OCI-LY7 (cell line): ENCODE measurements around the gene SPSB3. TPM values are rescaled to one million over a fixed set of nuclear protein-coding genes. Genes with fewer than 3 reads are reported as not detected.

Experiments
- BruUV-seq: library from RNA; stranded (reverse); fragments of 400-500 nt; replicated peaks from 2 replicates; lab custom pipeline; 2021; lab: Mats Ljungman, UMichigan
- CTCF ChIA-PET: fragments of 300-600 bp; sonication (Branson Sonifier 250); formaldehyde crosslinking; loops from one replicate; lab custom pipeline; 2022; ENCODE audit warnings: antibody characterized with exemption; ENCODE audit not compliant: unreplicated experiment; lab: Charles Lee
- POLR2A ChIA-PET: fragments of 300-600 bp; sonication (Branson Sonifier 250); formaldehyde crosslinking; loops from one replicate; lab custom pipeline; 2022; ENCODE audit warnings: antibody characterized with exemption; lab: Charles Lee
- DNase-seq: peaks from one replicate; pipeline ENCODE4 v3.0.0-alpha.2; 2015; ENCODE audit warnings: low spot score
- H2AFZ ChIP-seq: fragments of 200-600 bp; sonication (generic), shearing (Covaris generic); 2 replicates; pipeline ENCODE4 v1.6.1; 2014; ENCODE audit warnings: mild to moderate bottlenecking, antibody characterized with exemption, low read length, moderate library complexity
- H3K27ac ChIP-seq: fragments of 200-600 bp; sonication (generic); 2 replicates; pipeline ENCODE4 v1.5.1; 2014; ENCODE audit warnings: mixed run types, low read depth, mild to moderate bottlenecking, moderate library complexity, low read length, inconsistent platforms; ENCODE audit not compliant: poor library complexity, severe bottlenecking
- H3K36me3 ChIP-seq: fragments of 200-600 bp; sonication (generic); 2 replicates; pipeline ENCODE4 v1.6.1; 2014; ENCODE audit warnings: mild to moderate bottlenecking, antibody characterized with exemption, low read length, moderate library complexity, mixed read lengths; ENCODE audit not compliant: insufficient read depth
- H3K4me1 ChIP-seq: fragments of 200-600 bp; sonication (generic); 2 replicates; pipeline ENCODE4 v1.5.1; 2014; ENCODE audit warnings: mild to moderate bottlenecking, low read length; ENCODE audit not compliant: insufficient read depth, poor library complexity, severe bottlenecking
- H3K4me2 ChIP-seq: fragments of 200-600 bp; sonication (generic); 2 replicates; pipeline ENCODE4 v1.6.1; 2014; ENCODE audit warnings: mild to moderate bottlenecking, low read length
- H3K4me3 ChIP-seq: fragments of 200-600 bp; sonication (generic); 2 replicates; pipeline ENCODE4 v1.5.1; 2014; ENCODE audit warnings: mild to moderate bottlenecking, low read depth, low read length; ENCODE audit not compliant: poor library complexity, severe bottlenecking
- H3K79me2 ChIP-seq: fragments of 200-600 bp; sonication (generic); 2 replicates; pipeline ENCODE4 v1.6.1; 2016; ENCODE audit warnings: low read depth, mild to moderate bottlenecking, low read length, moderate library complexity, mixed read lengths; ENCODE audit not compliant: insufficient read depth
- H3K9me2 ChIP-seq: fragments of 200-600 bp; sonication (generic); 2 replicates; pipeline ENCODE4 v1.6.1; 2016; ENCODE audit warnings: mild to moderate bottlenecking, low read length, mixed read lengths; ENCODE audit not compliant: insufficient read depth
- H3K9me3 ChIP-seq: fragments of 200-600 bp; sonication (generic); 2 replicates; pipeline ENCODE4 v1.6.1; 2014; ENCODE audit warnings: mild to moderate bottlenecking, mixed run types, low read length, mixed read lengths
- H4K20me1 ChIP-seq: fragments of 200-600 bp; sonication (generic); 2 replicates; pipeline ENCODE4 v1.6.1; 2014; ENCODE audit warnings: mild to moderate bottlenecking, antibody characterized with exemption, low read length, moderate library complexity, mixed read lengths; ENCODE audit not compliant: insufficient read depth
- EZH2phosphoT487 ChIP-seq: fragments of 200-600 bp; sonication (generic); IDR thresholded peaks from 2 replicates; pipeline ENCODE4 v1.6.1; 2018; ENCODE audit warnings: low read depth, borderline replicate concordance, mild to moderate bottlenecking, mixed run types, antibody characterized with exemption, low read length, moderate library complexity, mixed read lengths
- intact Hi-C: fragments of 100-400 bp; cut with micrococcal nuclease; formaldehyde crosslinking; loops from one replicate; pipeline ENCODE4 v1.10.0; 2022; ENCODE audit not compliant: unreplicated experiment
- total RNA-seq, 2 experiments: library from RNA; depleted of rRNA in 1 of 2; stranded (reverse); fragments of >200 nt in 1 of 2; shearing (Covaris generic) in 1 of 2; gene quantifications; 2 replicates each; pipeline ENCODE4 v1.2.3, GENCODE V29; 2014 to 2022
- TF ChIP-seq, protein P1 (sequence below): fragments of 200-600 bp; sonication (generic); conservative IDR thresholded peaks from 2 replicates; pipeline ENCODE4 v1.5.1; 2014; ENCODE audit warnings: mild to moderate bottlenecking, antibody characterized with exemption, low read length, moderate library complexity, mixed read lengths

Gene SPSB3
- total RNA-seq, 2 experiments from 2014 or later, result 33.6 to 52.4 TPM

DNA sequence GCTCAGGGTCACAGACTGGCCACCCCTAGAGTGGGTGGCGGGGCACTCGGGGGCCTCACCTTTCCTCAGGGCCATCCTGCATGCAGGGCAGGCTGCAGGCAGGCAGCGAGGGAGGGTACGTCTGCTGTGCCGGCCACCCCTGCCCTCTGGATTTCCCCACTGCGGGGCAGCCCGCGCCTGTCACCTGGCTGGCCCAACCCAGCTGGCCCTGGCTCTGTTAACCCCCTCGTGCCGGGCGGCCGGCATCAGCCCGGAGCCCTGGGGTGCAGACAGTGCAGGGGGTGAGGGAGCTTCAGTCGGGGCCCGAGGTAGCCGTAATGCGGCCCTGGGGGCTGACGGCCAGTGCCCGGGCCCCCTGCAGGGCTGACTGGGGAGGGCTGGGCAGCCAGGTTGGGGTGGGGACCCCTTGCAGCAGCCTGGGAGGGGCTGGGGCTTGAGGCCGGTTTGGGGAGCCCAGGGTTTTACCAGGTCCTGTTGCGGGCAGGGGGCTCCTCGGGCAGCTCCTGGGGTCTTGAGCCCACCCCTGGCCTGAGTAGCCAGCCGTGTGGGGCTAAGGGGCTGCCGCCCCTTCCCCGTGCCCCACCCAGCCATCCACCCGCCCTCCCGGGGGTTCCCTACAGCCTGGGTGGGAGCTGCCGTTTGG, 11.3 kb upstream of the SPSB3 start, which contains the start of gene IGFALS:
TSS of gene IGFALS (minus strand) at position 128 of the 643 bp plus-strand sequence. CDS start at position 75, 53 bp downstream.
- Histone ChIP-seq H3K4me1 (no peaks in the 10 kb centered on the region), H3K9me3 (0 out of 2 replicates have a peak, but pooled peaks cover 15% of the 10 kb centered on the region), H3K9me2 (no peaks in the 10 kb centered on the region), H3K4me2 (no peak within 1 kb of the TSS), H2AFZ (no peak within 1 kb of the TSS), H3K4me3 (no peak within 1 kb of the TSS), H4K20me1 (no peaks in the 10 kb centered on the region), H3K27ac (no peak within 1 kb of the TSS), H3K79me2 (no peaks in the 10 kb centered on the region), H3K36me3 (peaks cover 16% of the 10 kb centered on the region; the same call in 1 of the 2 replicates)
- intact Hi-C loops, result no loop called here
- DNase-seq, result no peak
- no peak for TF ChIP-seq EZH2phosphoT487
- TF ChIP-seq, protein P1, sequence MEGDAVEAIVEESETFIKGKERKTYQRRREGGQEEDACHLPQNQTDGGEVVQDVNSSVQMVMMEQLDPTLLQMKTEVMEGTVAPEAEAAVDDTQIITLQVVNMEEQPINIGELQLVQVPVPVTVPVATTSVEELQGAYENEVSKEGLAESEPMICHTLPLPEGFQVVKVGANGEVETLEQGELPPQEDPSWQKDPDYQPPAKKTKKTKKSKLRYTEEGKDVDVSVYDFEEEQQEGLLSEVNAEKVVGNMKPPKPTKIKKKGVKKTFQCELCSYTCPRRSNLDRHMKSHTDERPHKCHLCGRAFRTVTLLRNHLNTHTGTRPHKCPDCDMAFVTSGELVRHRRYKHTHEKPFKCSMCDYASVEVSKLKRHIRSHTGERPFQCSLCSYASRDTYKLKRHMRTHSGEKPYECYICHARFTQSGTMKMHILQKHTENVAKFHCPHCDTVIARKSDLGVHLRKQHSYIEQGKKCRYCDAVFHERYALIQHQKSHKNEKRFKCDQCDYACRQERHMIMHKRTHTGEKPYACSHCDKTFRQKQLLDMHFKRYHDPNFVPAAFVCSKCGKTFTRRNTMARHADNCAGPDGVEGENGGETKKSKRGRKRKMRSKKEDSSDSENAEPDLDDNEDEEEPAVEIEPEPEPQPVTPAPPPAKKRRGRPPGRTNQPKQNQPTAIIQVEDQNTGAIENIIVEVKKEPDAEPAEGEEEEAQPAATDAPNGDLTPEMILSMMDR, result no peak
- POLR2A ChIA-PET, result no interaction called here
- CTCF ChIA-PET, result no interaction called here
- BruUV-seq, result no TSS peak

DNA sequence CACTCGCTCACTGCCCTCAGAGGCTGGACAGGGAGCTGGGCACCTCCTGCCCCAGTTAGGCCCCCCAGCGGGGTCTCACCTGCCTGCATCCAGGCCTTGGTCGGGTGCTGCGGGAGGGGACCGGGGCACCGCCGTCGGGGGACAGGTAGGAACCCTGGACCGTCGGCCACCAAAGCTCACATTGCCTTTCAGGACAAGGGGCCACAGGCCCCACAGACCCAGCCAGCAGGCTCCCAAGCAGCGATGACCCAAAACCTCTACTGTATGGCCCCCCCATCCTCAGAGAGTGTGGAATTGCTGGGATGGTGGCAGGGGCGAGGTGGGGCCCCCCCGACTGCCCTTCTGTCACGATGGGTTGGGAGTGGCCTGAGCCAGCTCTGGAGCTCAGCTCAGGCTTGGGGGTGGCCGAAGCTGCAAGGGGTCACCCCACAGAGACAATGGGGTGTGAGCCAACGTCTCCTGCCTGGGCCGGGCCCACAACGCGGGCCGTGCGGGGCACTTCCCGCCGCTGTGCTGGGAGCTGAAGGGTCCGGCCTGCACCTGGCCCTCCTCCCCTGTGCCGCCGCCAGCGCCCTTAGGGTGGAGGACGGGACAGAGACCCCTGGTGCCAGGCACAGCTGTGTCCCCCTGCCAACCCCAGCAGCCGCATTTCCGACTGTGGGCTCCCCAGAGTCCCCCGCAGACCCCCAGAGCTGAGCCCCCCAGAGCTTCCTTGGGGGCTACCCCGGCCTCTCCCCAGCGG, 10.6 kb upstream of the SPSB3 start:
- Histone ChIP-seq H3K4me3 (no peak overlapping the region), H3K4me2 (no peak overlapping the region), H3K36me3 (peaks cover 22% of the 10 kb centered on the region; the same call in 1 of the 2 replicates), H3K9me3 (0 out of 2 replicates have a peak, but pooled peaks cover 8% of the 10 kb centered on the region), H4K20me1 (no peaks in the 10 kb centered on the region), H3K9me2 (no peaks in the 10 kb centered on the region), H2AFZ (no peak overlapping the region), H3K27ac (no peak overlapping the region), H3K4me1 (no peaks in the 10 kb centered on the region), H3K79me2 (no peaks in the 10 kb centered on the region)
- intact Hi-C loops, result no loop called here
- ChIA-PET POLR2A (no interaction called here), CTCF (no interaction called here)
- BruUV-seq, result no TSS peak
- no peak for DNase-seq
- no peak for TF ChIP-seq EZH2phosphoT487
- TF ChIP-seq, protein P1, result no peak
